Ovary (tissue), 9 donors: ENCODE results near the gene ZNF423. TPM values are rescaled to one million over a fixed set of nuclear protein-coding genes. Genes with fewer than 3 reads are reported as not detected.
A peak's percentile ranks its signal among the peaks of the same experiment; 100 is the strongest.

Experiments
- DNase-seq, 5 donors: peaks; one replicate each; pipeline ENCODE4 v3.0.0-alpha.2; 2019 to 2020
- H3K27ac ChIP-seq, 2 donors: fragments of 200-600 bp; one replicate each; pipeline versions ENCODE4 v1.5.1 to v1.8.0; 2019 to 2022
- H3K27me3 ChIP-seq: fragments of 200-600 bp; one replicate; pipeline ENCODE4 v1.8.0; 2022
- H3K36me3 ChIP-seq: fragments of 200-600 bp; sonication (generic); one replicate; pipeline ENCODE4 v1.5.1; 2019
- H3K4me1 ChIP-seq: one replicate; pipeline ENCODE4 v1.8.1; 2013; ENCODE audit warnings: mild to moderate bottlenecking, moderate library complexity; ENCODE audit not compliant: insufficient read depth
- H3K4me3 ChIP-seq: fragments of 200-600 bp; sonication (generic); one replicate; pipeline ENCODE4 v1.5.1; 2017
- H3K9me3 ChIP-seq, 2 donors: fragments of 200-600 bp in 1 of 2; sonication (generic) in 1 of 2; one replicate each; pipeline versions ENCODE4 v1.5.1 to v1.8.1; 2013 to 2019; ENCODE audit warnings: mild to moderate bottlenecking in 1 of 2, moderate library complexity in 1 of 2
- EP300 ChIP-seq: sonication (generic); formaldehyde crosslinking; IDR thresholded peaks from one replicate; pipeline ENCODE4 v1.6.1; 2017; ENCODE audit warnings: antibody characterized with exemption
- POLR2A ChIP-seq: fragments of 450-650 bp; IDR thresholded peaks from one replicate; pipeline ENCODE4 v1.6.1; 2017; ENCODE audit warnings: antibody characterized with exemption, mild to moderate bottlenecking, moderate library complexity
- WGBS, 3 donors: extraction: QIAGEN DNeasy Blood & Tissue Kit in 1 of 3; methylation state at CpG; one replicate each; pipeline versions ENCODE4 v1.1.5 to v1.1.7; 2013 to 2017; 5-methylcytosine and 5-hydroxymethylcytosine counted together
- intact Hi-C, 4 donors: fragments of 100-400 bp; cut with DNase I; formaldehyde crosslinking; loops; one replicate each; pipeline versions ENCODE4 v1.11.0 to v1.15.1; 2022 to 2023
- polyA plus RNA-seq, 2 donors: library from polyadenylated mRNA; stranded (reverse); fragments of 200-250 nt in 1 of 2; fragments of 350-450 nt in 1 of 2; fragmentation: Illumina TruSeq in 1 of 2; extraction: RNeasy Lipid Tissue Mini Kit (QIAGEN cat#74804) in 1 of 2; gene quantifications; one replicate each; pipeline ENCODE4 v1.2.3, GENCODE V29; 2013 to 2014
- total RNA-seq, 7 donors: library from RNA; depleted of rRNA in 2 of 7; stranded (reverse); fragments of >200 nt in 2 of 7; fragmentation: NEBNext Ultra II Directional in 3 of 7; extraction: Animal tissue kit (Norgen Biotek cat#: 25700) in 3 of 7; gene quantifications; one replicate each; pipeline versions ENCODE4 v1.1.0 to v1.2.4, GENCODE V29; 2016 to 2023
- TF ChIP-seq, protein P1 (sequence below), 3 donors: fragments of 450-650 bp in 2 of 3; fragments of 200-600 bp in 1 of 3; IDR thresholded peaks; one replicate each; pipeline versions ENCODE4 v1.5.1 to v1.8.0; 2016 to 2022; ENCODE audit warnings: antibody characterized with exemption in 3 of 3, mild to moderate bottlenecking in 1 of 3
- donor health status: DM: no; HTN: no; CAD: no; lungs with moderate emphysema.
- donor health status: DM: no; HTN: no; CAD: no.
- donor health status: Bipolar disorder and iron deficiency.
- donor health status: DM: yes; HTN: yes; CAD: no.
- donor health status: DM: no; HTN: no; CAD: no.
- donor health status: DM: yes; HTN: yes; CAD: no.

Gene ZNF423
- total and polyA plus RNA-seq, 9 donors, result 3.3 to 40.3 (median 12.4) TPM

DNA sequence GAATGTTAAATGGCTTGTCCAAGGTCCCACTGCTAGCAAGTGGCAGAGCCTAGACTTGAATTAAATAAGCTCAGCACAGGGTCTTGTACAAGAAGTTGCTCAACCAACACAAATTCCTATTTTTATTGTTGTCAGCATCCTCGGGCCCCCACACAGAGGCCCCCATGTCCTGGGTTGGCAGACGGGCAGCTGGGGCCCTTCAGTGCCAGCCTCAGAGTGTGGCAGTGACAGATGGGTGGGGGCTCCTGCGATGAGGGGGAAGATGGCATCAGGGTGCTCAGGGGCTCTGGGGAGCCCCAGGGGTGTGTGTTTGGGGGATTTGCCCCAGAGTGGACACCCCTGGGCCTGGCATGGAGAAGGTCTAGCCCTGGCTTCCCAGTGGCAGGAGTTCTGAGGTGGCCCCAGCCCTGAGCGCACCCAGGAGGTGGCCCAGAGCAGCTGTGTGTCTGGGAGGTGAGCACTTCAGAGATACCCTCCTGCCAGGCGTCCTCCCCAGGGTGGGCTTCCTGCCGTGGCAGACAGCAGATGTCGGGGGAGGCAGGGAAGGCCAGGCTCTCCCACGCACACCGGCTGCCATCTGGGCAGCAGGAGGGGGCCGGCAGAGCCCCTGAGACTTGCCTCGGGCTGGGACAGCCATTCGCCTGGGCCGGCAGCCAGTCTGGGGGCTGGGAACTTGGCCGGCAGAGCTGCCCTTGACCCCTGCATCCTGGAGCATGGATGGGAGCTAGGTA is 331.5 kb downstream of the ZNF423 start:
- intact Hi-C loops, result no loop called here
- Histone ChIP-seq H3K27me3 (no peaks in the 10 kb centered on the region), H3K4me1 (peaks cover 11% of the 10 kb centered on the region), H3K36me3 (no peaks in the 10 kb centered on the region), H3K9me3 (no peaks in the 10 kb centered on the region), H3K27ac (peak overlapping the region in 1 of 2 donors; percentile 37), H3K4me3 (no peak overlapping the region)
- peak in 4 of 5 donors; percentile 44 to 75 (median 54) for DNase-seq
- WGBS, 3 donors, result 24 to 39% (median 33%) methylated on average over 12 to 14 of the region's 14 CpGs
- TF ChIP-seq, protein P1, sequence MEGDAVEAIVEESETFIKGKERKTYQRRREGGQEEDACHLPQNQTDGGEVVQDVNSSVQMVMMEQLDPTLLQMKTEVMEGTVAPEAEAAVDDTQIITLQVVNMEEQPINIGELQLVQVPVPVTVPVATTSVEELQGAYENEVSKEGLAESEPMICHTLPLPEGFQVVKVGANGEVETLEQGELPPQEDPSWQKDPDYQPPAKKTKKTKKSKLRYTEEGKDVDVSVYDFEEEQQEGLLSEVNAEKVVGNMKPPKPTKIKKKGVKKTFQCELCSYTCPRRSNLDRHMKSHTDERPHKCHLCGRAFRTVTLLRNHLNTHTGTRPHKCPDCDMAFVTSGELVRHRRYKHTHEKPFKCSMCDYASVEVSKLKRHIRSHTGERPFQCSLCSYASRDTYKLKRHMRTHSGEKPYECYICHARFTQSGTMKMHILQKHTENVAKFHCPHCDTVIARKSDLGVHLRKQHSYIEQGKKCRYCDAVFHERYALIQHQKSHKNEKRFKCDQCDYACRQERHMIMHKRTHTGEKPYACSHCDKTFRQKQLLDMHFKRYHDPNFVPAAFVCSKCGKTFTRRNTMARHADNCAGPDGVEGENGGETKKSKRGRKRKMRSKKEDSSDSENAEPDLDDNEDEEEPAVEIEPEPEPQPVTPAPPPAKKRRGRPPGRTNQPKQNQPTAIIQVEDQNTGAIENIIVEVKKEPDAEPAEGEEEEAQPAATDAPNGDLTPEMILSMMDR (IDR thresholded peaks at IDR 0.05), result no peak
- no peak for TF ChIP-seq POLR2A
- no peak for TF ChIP-seq EP300

DNA sequence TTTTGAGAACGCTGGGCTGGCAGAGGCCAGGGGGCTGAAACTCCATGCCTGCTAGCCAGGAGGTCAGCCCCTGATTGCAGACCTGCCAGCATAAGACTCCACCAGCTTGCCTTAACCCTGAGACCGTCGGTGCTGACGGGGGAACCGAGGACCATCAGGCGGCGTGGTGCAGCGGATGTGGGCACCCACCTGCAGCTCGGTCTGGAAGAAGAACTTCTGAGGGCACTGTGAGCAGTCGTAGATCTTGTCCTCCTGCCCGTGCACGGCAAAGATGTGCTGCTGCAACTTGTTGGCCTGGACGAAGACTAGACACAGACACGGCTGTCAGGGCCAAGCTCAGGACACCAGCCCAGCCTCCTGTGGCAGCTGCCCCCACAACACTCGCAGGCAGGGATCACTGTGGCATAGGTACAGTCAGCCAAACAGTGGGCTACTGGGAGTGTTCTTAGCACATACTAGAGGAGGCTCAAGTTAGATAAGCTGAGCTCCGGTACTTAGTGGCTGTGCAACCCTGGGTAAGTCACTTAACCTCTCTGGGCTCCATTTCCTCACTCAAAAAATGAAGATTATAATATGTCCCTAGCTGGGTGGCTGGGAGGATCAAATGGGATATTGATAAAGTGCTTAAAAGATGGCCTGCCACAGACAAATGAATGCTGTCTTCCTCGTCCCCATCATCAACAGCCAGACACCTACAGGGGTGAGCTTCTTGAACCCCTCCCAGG is 332.3 kb downstream of the ZNF423 start:
- H3K4me3 ChIP-seq, result no peak overlapping the region
- H3K9me3 ChIP-seq, result no peaks in the 10 kb centered on the region
- no peaks in the 10 kb centered on the region for H3K27me3 ChIP-seq
- DNase-seq, result no peak
- H3K36me3 ChIP-seq, result no peaks in the 10 kb centered on the region
- H3K27ac ChIP-seq, result no peak overlapping the region
- H3K4me1 ChIP-seq, result peaks cover 11% of the 10 kb centered on the region
- WGBS, 3 donors, result 90 to 92% (median 92%) methylated on average over 17 of the region's 17 CpGs
- intact Hi-C loops, result no loop called here
- TF ChIP-seq POLR2A (no peak), EP300 (no peak)
- TF ChIP-seq, protein P1 (IDR thresholded peaks at IDR 0.05), result no peak

DNA sequence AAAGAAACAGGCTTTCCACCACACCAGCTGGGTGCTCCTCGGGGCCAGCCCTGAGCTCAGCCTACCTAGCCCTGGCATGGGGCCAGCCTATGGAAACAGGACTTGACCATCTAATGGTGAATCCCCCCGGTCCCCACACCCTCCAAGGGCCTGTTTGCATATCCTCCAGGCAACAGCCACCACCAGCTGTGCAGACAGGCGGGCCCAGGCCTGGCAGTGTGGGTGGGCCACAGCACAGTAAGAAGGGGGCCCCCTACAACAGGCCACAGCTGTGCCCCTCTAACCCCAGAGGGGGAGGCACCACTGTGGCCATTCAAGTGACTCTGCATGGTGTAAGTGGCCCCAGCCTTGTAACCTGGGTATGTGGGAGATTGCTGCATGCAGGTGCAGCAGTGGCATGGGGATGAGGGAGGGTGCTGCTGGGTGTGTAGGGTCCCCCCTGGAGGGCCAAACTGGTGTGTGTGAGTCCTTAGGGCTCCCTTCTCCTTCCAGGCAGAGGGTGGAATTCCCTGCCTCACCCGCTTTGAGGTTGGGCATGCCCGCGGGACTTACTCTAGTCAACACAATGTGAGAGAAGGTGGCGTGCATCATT is 334.1 kb downstream of the ZNF423 start:
- intact Hi-C loops, result no loop called here

DNA sequence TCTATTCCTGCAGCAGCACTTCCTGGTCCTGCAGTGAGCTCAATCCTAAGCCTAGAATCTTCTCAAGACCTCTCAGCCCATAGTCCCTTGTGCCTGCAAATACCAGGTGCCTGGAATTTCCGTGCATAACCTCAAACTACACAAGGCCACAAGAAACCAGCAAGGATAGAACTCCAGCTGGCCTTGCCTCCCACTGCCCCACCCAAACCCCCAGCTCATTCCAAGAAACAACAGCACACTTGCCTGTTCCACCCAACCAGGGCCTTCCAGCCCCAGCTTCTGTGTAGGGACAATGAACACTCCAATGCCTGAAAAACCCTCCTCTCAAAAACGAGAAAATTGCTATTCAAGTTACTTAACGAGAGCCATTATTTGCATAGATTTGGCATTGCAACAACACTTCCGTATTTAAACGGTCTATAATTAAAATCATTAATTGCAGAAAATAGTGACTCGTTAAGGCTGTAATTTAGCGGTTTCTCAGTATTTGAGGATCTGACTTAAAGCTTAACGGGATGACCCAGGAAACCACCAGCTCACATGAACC is 335.3 kb downstream of the ZNF423 start:
- H3K4me1 ChIP-seq, result peaks cover 7% of the 10 kb centered on the region
- no peak overlapping the region for H3K4me3 ChIP-seq
- H3K9me3 ChIP-seq, result no peaks in the 10 kb centered on the region
- no peak for DNase-seq
- H3K36me3 ChIP-seq, result no peaks in the 10 kb centered on the region
- intact Hi-C loops, result no loop called here
- WGBS, 3 donors, result 82 to 87% (median 85%) methylated on average over 8 of the region's 8 CpGs
- TF ChIP-seq, protein P1 (IDR thresholded peaks at IDR 0.05), result no peak
- TF ChIP-seq EP300 (no peak), POLR2A (no peak)
- H3K27ac ChIP-seq, result no peak overlapping the region
- no peaks in the 10 kb centered on the region for H3K27me3 ChIP-seq

More for the DNA sequence above, 334.1 kb downstream of the ZNF423 start:
- no peak for DNase-seq
- no peaks in the 10 kb centered on the region for H3K36me3 ChIP-seq
- 80 to 94% (median 91%) methylated on average over 7 of the region's 7 CpGs for WGBS, 3 donors
- peaks cover 7% of the 10 kb centered on the region for H3K4me1 ChIP-seq
- no peak for TF ChIP-seq EP300
- TF ChIP-seq POLR2A, result no peak
- TF ChIP-seq, protein P1 (IDR thresholded peaks at IDR 0.05), result no peak
- no peaks in the 10 kb centered on the region for H3K27me3 ChIP-seq
- no peak overlapping the region for H3K4me3 ChIP-seq
- H3K27ac ChIP-seq, result no peak overlapping the region
- no peaks in the 10 kb centered on the region for H3K9me3 ChIP-seq
